Stimulated activated CD4-positive, alpha-beta T cell treated with anti-CD3 and anti-CD28 coated beads, Interleukin-1b, Interleukin-23, amount 100 ng/mL, for 1 hour (primary cell): ENCODE results near the gene CFLAR.

Source experiments
- DNase-seq, 2 donors: peaks; one replicate each; pipeline ENCODE4 v3.0.0-alpha.2; 2020; ENCODE audit warnings: low read depth in 2 of 2

Gene CFLAR

GRCh38 chr2:201216918-201217317, 101.0 kb downstream of the CFLAR start:
- DNase-seq: no peak

GRCh38 chr2:201218780-201219179, 102.8 kb downstream of the CFLAR start:
- no peak for DNase-seq

GRCh38 chr2:201219328-201220096, 103.5 kb downstream of the CFLAR start:
- no peak for DNase-seq

GRCh38 chr2:201220102-201220570, 104.2 kb downstream of the CFLAR start:
- no peak for DNase-seq

- no peak for DNase-seq
Observed at GRCh38 chr2:201223089-201224073, 107.4 kb downstream of the CFLAR start.
